GM12878 (cell line): Measurements from ENCODE around the gene FAM234A. TPM values are rescaled to one million over a fixed set of nuclear protein-coding genes. Genes with fewer than 3 reads are reported as not detected.

Source experiments
- ATAC-seq: fragments of 200-7000 bp; cut with Tn5 transposase; 3 replicates; pipeline ENCODE4 v1.9.1; 2020; ENCODE audit warnings: mild to moderate bottlenecking, moderate library complexity
- BruUV-seq: library from RNA; stranded (reverse); fragments of 400-500 nt; replicated peaks from 2 replicates; lab custom pipeline; 2021; lab: Mats Ljungman, UMichigan
- CTCF ChIA-PET: fragments of 300-600 bp; sonication (Branson Sonifier 250); formaldehyde crosslinking; extraction: SDS; loops from one replicate; lab custom pipeline; 2021; ENCODE audit warnings: inconsistent platforms; lab: Yijun Ruan, JAX
- POLR2A ChIA-PET: fragments of 350-600 bp; formaldehyde crosslinking; extraction: SDS; loops from one replicate; lab custom pipeline; 2021; ENCODE audit warnings: inconsistent platforms; lab: Charles Lee
- RAD21 ChIA-PET: fragments of 300-600 bp; sonication (Branson Sonifier 250); formaldehyde crosslinking; loops from one replicate; lab custom pipeline; 2023; ENCODE audit warnings: antibody characterized with exemption; ENCODE audit not compliant: unreplicated experiment; lab: Charles Lee
- SMC1A ChIA-PET: fragments of 300-600 bp; sonication (Branson Sonifier 250); formaldehyde crosslinking; loops from one replicate; lab custom pipeline; 2023; ENCODE audit not compliant: unreplicated experiment, uncharacterized antibody; lab: Charles Lee
- DNase-seq: peaks from one replicate; pipeline ENCODE4 v3.0.0-alpha.2; 2011; ENCODE audit warnings: low read depth, low spot score
- FAIRE-seq: peaks from 3 replicates; lab custom pipeline; 2011; peaks lifted over from hg19 to GRCh38; lab: Jason Lieb, UNC
- H2AFZ ChIP-seq: 2 replicates; pipeline ENCODE4 v1.6.0; 2011; ENCODE audit warnings: low read depth, low read length, control low read depth; ENCODE audit not compliant: control insufficient read depth
- H3K27ac ChIP-seq: 2 replicates; pipeline ENCODE4 v1.5.1; 2011; ENCODE audit warnings: control low read depth; ENCODE audit not compliant: control insufficient read depth, insufficient read depth
- H3K27me3 ChIP-seq, 2 experiments: replicated peaks in 1 of 2; 2 replicates each; pipeline versions ENCODE4 v1.6.0 to v1.6.1; 2011; ENCODE audit warnings: low read length in 1 of 2; ENCODE audit not compliant: control insufficient read depth in 2 of 2, insufficient read depth in 2 of 2
- H3K36me3 ChIP-seq, 2 experiments: 2 replicates each; pipeline ENCODE4 v1.5.1; 2011; ENCODE audit warnings: low read length in 1 of 2; ENCODE audit not compliant: control insufficient read depth in 2 of 2, insufficient read depth in 2 of 2
- H3K4me1 ChIP-seq: 2 replicates; pipeline ENCODE4 v1.6.1; 2011; ENCODE audit warnings: mild to moderate bottlenecking, low read length, moderate library complexity, mixed read lengths; ENCODE audit not compliant: control insufficient read depth, insufficient read depth
- H3K4me2 ChIP-seq: 2 replicates; pipeline ENCODE4 v1.6.0; 2011; ENCODE audit warnings: control low read depth; ENCODE audit not compliant: control insufficient read depth, insufficient read depth
- H3K4me3 ChIP-seq: fragments of 200-600 bp; sonication (generic); 2 replicates; pipeline ENCODE4 v1.5.1; 2016
- H3K79me2 ChIP-seq: 2 replicates; pipeline ENCODE4 v1.6.0; 2011; ENCODE audit warnings: low read length; ENCODE audit not compliant: control insufficient read depth, insufficient read depth
- H3K9ac ChIP-seq: 2 replicates; pipeline ENCODE4 v1.8.0; 2011; ENCODE audit warnings: low read length, control low read depth, mixed read lengths; ENCODE audit not compliant: control insufficient read depth, insufficient read depth
- H3K9me3 ChIP-seq: replicated peaks from 3 replicates; pipeline ENCODE4 v1.5.1; 2011; ENCODE audit warnings: mild to moderate bottlenecking, low read length; ENCODE audit not compliant: control insufficient read depth, insufficient read depth
- H4K20me1 ChIP-seq: 2 replicates; pipeline ENCODE4 v1.6.0; 2011; ENCODE audit not compliant: control insufficient read depth, insufficient read depth
- BACH1 ChIP-seq: fragments of 450-650 bp; IDR thresholded peaks from 2 replicates; pipeline ENCODE4 v1.6.1; 2017; ENCODE audit warnings: mild to moderate bottlenecking, borderline replicate concordance
- BRCA1 ChIP-seq: IDR thresholded peaks from 2 replicates; pipeline ENCODE4 v1.6.1; 2011; ENCODE audit warnings: low read depth, low read length, improper control_type of control experiment
- CHD2 ChIP-seq: IDR thresholded peaks from 2 replicates; pipeline ENCODE4 v1.6.1; 2011; ENCODE audit warnings: low read depth, low read length, improper control_type of control experiment, borderline replicate concordance
- ETV6 ChIP-seq, 2 experiments: fragments of 450-650 bp in 1 of 2; IDR thresholded peaks in 1 of 2; conservative IDR thresholded peaks in 1 of 2; 2 replicates each; pipeline ENCODE4 v1.6.1; 2014; ENCODE audit warnings: antibody characterized with exemption in 1 of 2, borderline replicate concordance in 1 of 2, low read depth in 1 of 2, mild to moderate bottlenecking in 1 of 2, moderate library complexity in 1 of 2
- FOXK2 ChIP-seq: fragments of 450-650 bp; IDR thresholded peaks from 2 replicates; pipeline ENCODE4 v1.6.1; 2017; ENCODE audit warnings: mild to moderate bottlenecking, moderate library complexity
- JUNB ChIP-seq: IDR thresholded peaks from 2 replicates; pipeline ENCODE4 v1.6.1; 2016; ENCODE audit warnings: antibody characterized with exemption, mild to moderate bottlenecking
- KDM1A ChIP-seq: fragments of 200-600 bp; sonication (generic); IDR thresholded peaks from 2 replicates; pipeline ENCODE4 v1.6.1; 2016; ENCODE audit warnings: borderline replicate concordance
- MEF2A ChIP-seq: IDR thresholded peaks from 2 replicates; pipeline ENCODE4 v1.6.1; 2011; ENCODE audit warnings: low read depth, mild to moderate bottlenecking, low read length, moderate library complexity; ENCODE audit not compliant: insufficient read depth
- MYB ChIP-seq: fragments of 150-350 bp; IDR thresholded peaks from 2 replicates; pipeline ENCODE4 v1.6.1; 2014; ENCODE audit warnings: mild to moderate bottlenecking, low read depth, low read length, borderline replicate concordance
- NFYA ChIP-seq: IDR thresholded peaks from 2 replicates; pipeline ENCODE4 v1.6.1; 2011; ENCODE audit warnings: low read depth, mild to moderate bottlenecking, low read length, improper control_type of control experiment, borderline replicate concordance
- PML ChIP-seq: IDR thresholded peaks from 2 replicates; pipeline ENCODE4 v1.6.1; 2012; ENCODE audit warnings: low read length, inconsistent platforms
- POLR2AphosphoS2 ChIP-seq: IDR thresholded peaks from 2 replicates; pipeline ENCODE4 v1.6.1; 2011; ENCODE audit warnings: low read depth, mild to moderate bottlenecking, low read length, improper control_type of control experiment, moderate library complexity
- SP1 ChIP-seq: IDR thresholded peaks from one replicate; pipeline ENCODE4 v1.6.1; 2011; ENCODE audit warnings: low read depth, low read length
- SRF ChIP-seq, 2 experiments: IDR thresholded peaks; 2 replicates each; pipeline ENCODE4 v1.6.1; 2011; ENCODE audit warnings: low read depth in 2 of 2, low read length in 2 of 2, mild to moderate bottlenecking in 1 of 2, moderate library complexity in 1 of 2
- SUPT20H ChIP-seq: IDR thresholded peaks from 2 replicates; pipeline ENCODE4 v1.6.1; 2011; ENCODE audit warnings: low read depth, mild to moderate bottlenecking, low read length, moderate library complexity, borderline replicate concordance; ENCODE audit not compliant: control insufficient read depth
- WRNIP1 ChIP-seq: IDR thresholded peaks from 2 replicates; pipeline ENCODE4 v1.6.1; 2011; ENCODE audit warnings: low read depth, low read length, improper control_type of control experiment, borderline replicate concordance
- WGBS: methylation state at CpG from one replicate; pipeline ENCODE4 v1.1.6; 2016; ENCODE audit warnings: low lambda C conversion rate; ENCODE audit not compliant: insufficient replicate concordance, insufficient coverage; ENCODE audit errors: missing lambda C conversion rate; 5-methylcytosine and 5-hydroxymethylcytosine counted together
- in situ Hi-C: fragments of 300-500 bp; cut with MboI; formaldehyde crosslinking; loops from 9 replicates; pipeline ENCODE4 v1.14.3; 2018; ENCODE audit warnings: mixed read lengths
- intact Hi-C: fragments of 100-400 bp; cut with micrococcal nuclease; formaldehyde crosslinking; loops from one replicate; pipeline ENCODE4 v1.14.2; 2022; ENCODE audit not compliant: unreplicated experiment
- polyA plus RNA-seq, 11 experiments: library from polyadenylated mRNA; depleted of rRNA in 4 of 11; unstranded in 6 of 11; stranded (reverse) in 5 of 11; fragments of >200 nt; fragmentation: Nextera tagmentation in 4 of 11; fragmentation: Illumina TruSeq in 1 of 11; extraction: Ambion mirVana in 4 of 11; extraction: Trizol in 1 of 11; gene quantifications; 1 replicate in 1 of 11; 2 replicates in 10 of 11; pipeline versions ENCODE4 v1.2.1 to v1.2.3, GENCODE V29; 2011 to 2016; ENCODE audit warnings: inconsistent platforms in 2 of 11, missing spikeins in 2 of 11, low read depth in 1 of 11
- total RNA-seq, 4 experiments: library from RNA; depleted of rRNA in 3 of 4; stranded (reverse); fragments of >200 nt in 3 of 4; fragmentation: Illumina TruSeq in 1 of 4; extraction: Trizol in 1 of 4; gene quantifications; 2 replicates each; pipeline versions ENCODE4 v1.2.1 to v1.2.3, GENCODE V29; 2013 to 2021
- TF ChIP-seq, protein P1 (sequence below): fragments of 150-350 bp; IDR thresholded peaks from 2 replicates; pipeline ENCODE4 v1.6.1; 2014; ENCODE audit warnings: mild to moderate bottlenecking, low read depth, low read length
- TF ChIP-seq, protein P2 (sequence below): IDR thresholded peaks from 2 replicates; pipeline ENCODE4 v1.6.1; 2012; ENCODE audit warnings: low read length, inconsistent platforms

Gene FAM234A
- total and polyA plus RNA-seq, 10 of the 15 experiments (the other 5 are each of a cell fraction or from before 2014, with no cell fraction given) = 1.6 to 37.6 (median 17.3) TPM

DNA sequence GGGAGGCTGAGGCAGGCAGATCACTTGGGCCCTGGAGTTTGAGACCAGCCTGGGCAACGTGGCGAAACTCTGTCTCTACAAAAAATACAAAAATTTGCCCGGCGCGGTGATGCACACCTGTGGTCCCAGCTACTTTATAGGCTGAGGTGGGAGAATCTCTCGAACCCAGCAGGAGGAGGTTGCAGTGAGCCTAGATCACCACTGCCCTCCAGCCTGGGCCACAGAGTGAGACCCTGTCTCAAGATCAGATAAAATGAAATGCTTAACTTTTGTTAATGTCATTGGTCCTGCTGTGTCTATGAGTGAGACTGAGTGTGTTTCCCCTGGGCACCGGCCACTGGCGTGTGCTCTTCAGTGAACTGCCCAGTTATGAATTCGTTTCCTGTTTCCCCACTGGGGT, 10.5 kb downstream of the FAM234A start:
- in situ Hi-C loops (no loop called here), intact Hi-C loops (no loop called here)
- Histone ChIP-seq H3K4me1 (peaks cover 17% of the 10 kb centered on the region), H3K27ac (no peak overlapping the region), H3K36me3 (no peaks in the 10 kb centered on the region; a peak in 1 of 4 replicates), H3K9me3 (no peaks in the 10 kb centered on the region), H3K27me3 (no peaks in the 10 kb centered on the region), H3K9ac (no peak overlapping the region), H3K79me2 (no peaks in the 10 kb centered on the region; the same call in 1 of the 2 replicates), H3K4me3 (no peak overlapping the region), H3K4me2 (no peak overlapping the region), H4K20me1 (no peaks in the 10 kb centered on the region), H2AFZ (no peak overlapping the region)
- RAD21 ChIA-PET = no interaction called here
- WGBS = 91% methylated on average over 9 of the region's 9 CpGs
- SMC1A ChIA-PET = no interaction called here
- DNase-seq (no peak), FAIRE-seq (no peak), ATAC-seq (no peak)
- TF ChIP-seq MEF2A (no peak), KDM1A (no peak), WRNIP1 (no peak), ETV6 (conservative IDR thresholded peaks at IDR 0.05 in 1 of 2, IDR thresholded peaks at IDR 0.05 in 1 of 2; ENCODE audit: borderline replicate concordance in 1 of 2, low read depth in 1 of 2) (no peak), SRF (IDR thresholded peaks at IDR 0.05; ENCODE audit: low read depth in 2 of 2, low read length in 2 of 2) (no peak), BACH1 (no peak), BRCA1 (no peak), MYB (no peak), JUNB (no peak), SUPT20H (no peak), PML (no peak), FOXK2 (no peak), POLR2AphosphoS2 (no peak), SP1 (no peak), CHD2 (no peak), NFYA (no peak)
- TF ChIP-seq, protein P1, sequence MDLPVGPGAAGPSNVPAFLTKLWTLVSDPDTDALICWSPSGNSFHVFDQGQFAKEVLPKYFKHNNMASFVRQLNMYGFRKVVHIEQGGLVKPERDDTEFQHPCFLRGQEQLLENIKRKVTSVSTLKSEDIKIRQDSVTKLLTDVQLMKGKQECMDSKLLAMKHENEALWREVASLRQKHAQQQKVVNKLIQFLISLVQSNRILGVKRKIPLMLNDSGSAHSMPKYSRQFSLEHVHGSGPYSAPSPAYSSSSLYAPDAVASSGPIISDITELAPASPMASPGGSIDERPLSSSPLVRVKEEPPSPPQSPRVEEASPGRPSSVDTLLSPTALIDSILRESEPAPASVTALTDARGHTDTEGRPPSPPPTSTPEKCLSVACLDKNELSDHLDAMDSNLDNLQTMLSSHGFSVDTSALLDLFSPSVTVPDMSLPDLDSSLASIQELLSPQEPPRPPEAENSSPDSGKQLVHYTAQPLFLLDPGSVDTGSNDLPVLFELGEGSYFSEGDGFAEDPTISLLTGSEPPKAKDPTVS = no peak
- TF ChIP-seq, protein P2, sequence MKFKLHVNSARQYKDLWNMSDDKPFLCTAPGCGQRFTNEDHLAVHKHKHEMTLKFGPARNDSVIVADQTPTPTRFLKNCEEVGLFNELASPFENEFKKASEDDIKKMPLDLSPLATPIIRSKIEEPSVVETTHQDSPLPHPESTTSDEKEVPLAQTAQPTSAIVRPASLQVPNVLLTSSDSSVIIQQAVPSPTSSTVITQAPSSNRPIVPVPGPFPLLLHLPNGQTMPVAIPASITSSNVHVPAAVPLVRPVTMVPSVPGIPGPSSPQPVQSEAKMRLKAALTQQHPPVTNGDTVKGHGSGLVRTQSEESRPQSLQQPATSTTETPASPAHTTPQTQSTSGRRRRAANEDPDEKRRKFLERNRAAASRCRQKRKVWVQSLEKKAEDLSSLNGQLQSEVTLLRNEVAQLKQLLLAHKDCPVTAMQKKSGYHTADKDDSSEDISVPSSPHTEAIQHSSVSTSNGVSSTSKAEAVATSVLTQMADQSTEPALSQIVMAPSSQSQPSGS = no peak
- CTCF ChIA-PET = no interaction called here
- BruUV-seq = no TSS peak
- POLR2A ChIA-PET = interaction anchor here (1.0 kb wide), 1 partner anchor 10 kb away, joined by 4 read pairs; the partner anchor contains the start of gene FAM234A
